ENCODE results near the gene PDE4B. TPM values are rescaled to one million over a fixed set of nuclear protein-coding genes. Genes with fewer than 3 reads are reported as not detected.

Gene PDE4B
- polyA plus RNA-seq, 1 donor from 2014 or later = 135 TPM

GRCh38 chr1:66327588-66327987 is 534.9 kb downstream of the PDE4B start:
- H3K9me2 ChIP-seq (ENCODE audit: insufficient read depth, low read length) = no peaks in the 10 kb centered on the region
- no peak for TF ChIP-seq EP300 (conservative IDR thresholded peaks at IDR 0.05; ENCODE audit: poor library complexity, severe bottlenecking)
- TF ChIP-seq SMC3 (conservative IDR thresholded peaks at IDR 0.05; ENCODE audit: poor library complexity) = no peak
- TF ChIP-seq CTCF (IDR thresholded peaks at IDR 0.05; ENCODE audit: poor library complexity, severe bottlenecking) = no peak
- no peak for TF ChIP-seq POLR2AphosphoS5 (IDR thresholded peaks at IDR 0.05)
- no peak for TF ChIP-seq TAF1 (IDR thresholded peaks at IDR 0.05; ENCODE audit: low read depth)
- TF ChIP-seq EZH2 (IDR thresholded peaks at IDR 0.05; ENCODE audit: borderline replicate concordance, insufficient read depth, low read length, poor library complexity, severe bottlenecking) = no peak
- no peak for TF ChIP-seq REST (IDR thresholded peaks at IDR 0.05; ENCODE audit: borderline replicate concordance)
- TF ChIP-seq RAD21 (conservative IDR thresholded peaks at IDR 0.05) = no peak
- no peak for TF ChIP-seq MXI1 (conservative IDR thresholded peaks at IDR 0.05; ENCODE audit: poor library complexity, severe bottlenecking)
- H3K4me2 ChIP-seq (ENCODE audit: low read length) = no peak overlapping the region
- H4K20me1 ChIP-seq (ENCODE audit: insufficient read depth) = no peaks in the 10 kb centered on the region
- no peaks in the 10 kb centered on the region for H3K9me3 ChIP-seq (ENCODE audit: low read length)
- no peak overlapping the region for H3K9ac ChIP-seq (ENCODE audit: low read length)
- H2AFZ ChIP-seq (ENCODE audit: low read depth, low read length) = no peak overlapping the region
- no peak overlapping the region for H3K27ac ChIP-seq (ENCODE audit: low read length)
- H3K79me2 ChIP-seq (replicated peaks; ENCODE audit: insufficient read depth, low read length) = no peaks in the 10 kb centered on the region
- H3K4me3 ChIP-seq (ENCODE audit: low read length) = no peak overlapping the region
- no peaks in the 10 kb centered on the region for H3K27me3 ChIP-seq (ENCODE audit: insufficient read depth, low read depth, low read length)
- H3K36me3 ChIP-seq (ENCODE audit: insufficient read depth, low read length) = no peaks in the 10 kb centered on the region
- H3F3A ChIP-seq (ENCODE audit: insufficient read depth, low read length, poor library complexity, severe bottlenecking) = no peaks in the 10 kb centered on the region

GRCh38 chr1:66328896-66329295 is 536.2 kb downstream of the PDE4B start:
- Histone ChIP-seq H3K4me3 (ENCODE audit: low read length) (no peak overlapping the region), H3K4me2 (ENCODE audit: low read length) (no peak overlapping the region), H3F3A (ENCODE audit: insufficient read depth, low read length, poor library complexity, severe bottlenecking) (no peaks in the 10 kb centered on the region), H3K79me2 (replicated peaks; ENCODE audit: insufficient read depth, low read length) (peaks cover 6% of the 10 kb centered on the region), H3K27me3 (ENCODE audit: insufficient read depth, low read depth, low read length) (no peaks in the 10 kb centered on the region), H3K9me3 (ENCODE audit: low read length) (no peaks in the 10 kb centered on the region), H2AFZ (ENCODE audit: low read depth, low read length) (no peak overlapping the region), H3K27ac (ENCODE audit: low read length) (no peak overlapping the region), H3K9ac (ENCODE audit: low read length) (no peak overlapping the region), H4K20me1 (ENCODE audit: insufficient read depth) (no peaks in the 10 kb centered on the region), H3K36me3 (ENCODE audit: insufficient read depth, low read length) (no peaks in the 10 kb centered on the region), H3K9me2 (ENCODE audit: insufficient read depth, low read length) (no peaks in the 10 kb centered on the region)
- TF ChIP-seq CTCF (IDR thresholded peaks at IDR 0.05; ENCODE audit: poor library complexity, severe bottlenecking) = no peak
- no peak for TF ChIP-seq POLR2AphosphoS5 (IDR thresholded peaks at IDR 0.05)
- no peak for TF ChIP-seq TAF1 (IDR thresholded peaks at IDR 0.05; ENCODE audit: low read depth)
- no peak for TF ChIP-seq REST (IDR thresholded peaks at IDR 0.05; ENCODE audit: borderline replicate concordance)
- TF ChIP-seq SMC3 (conservative IDR thresholded peaks at IDR 0.05; ENCODE audit: poor library complexity) = no peak
- no peak for TF ChIP-seq RAD21 (conservative IDR thresholded peaks at IDR 0.05)
- no peak for TF ChIP-seq EP300 (conservative IDR thresholded peaks at IDR 0.05; ENCODE audit: poor library complexity, severe bottlenecking)
- no peak for TF ChIP-seq MXI1 (conservative IDR thresholded peaks at IDR 0.05; ENCODE audit: poor library complexity, severe bottlenecking)
- no peak for TF ChIP-seq EZH2 (IDR thresholded peaks at IDR 0.05; ENCODE audit: borderline replicate concordance, insufficient read depth, low read length, poor library complexity, severe bottlenecking)

Measured in neural cell (in vitro differentiated cells).